ENCODE results near the gene RBM33. TPM values are rescaled to one million over a fixed set of nuclear protein-coding genes. Genes with fewer than 3 reads are reported as not detected.

Gene RBM33
- total and polyA plus RNA-seq, 9 of the 15 experiments (the other 6 are each of a cell fraction or from before 2014, with no cell fraction given): 4.4 to 80.7 (median 27.3) TPM

DNA sequence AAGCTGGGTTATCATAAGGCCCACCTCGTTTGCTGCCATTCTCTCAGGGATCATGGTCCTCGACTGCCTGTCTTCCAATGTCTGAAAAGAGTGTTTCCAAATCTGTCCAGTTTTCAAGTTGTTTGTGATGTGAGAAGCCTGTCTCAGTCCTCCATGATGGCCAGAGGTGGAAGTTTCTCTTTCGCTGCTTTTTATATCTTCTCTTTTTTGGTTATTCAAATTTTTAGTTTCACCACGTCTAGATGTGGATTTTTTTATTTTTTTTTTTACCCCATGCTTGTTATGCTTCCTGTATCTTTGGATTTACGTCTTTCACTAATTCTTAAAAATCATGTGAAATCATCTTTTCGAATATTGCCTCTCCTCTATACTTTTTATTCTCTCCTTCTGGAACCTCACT lies 6.1 kb upstream of the RBM33 start:
- intact Hi-C loops (cut with micrococcal nuclease): no loop called here
- Histone ChIP-seq H3K36me3 (ENCODE audit: control insufficient read depth, insufficient read depth, low read length) (peaks cover 21% of the 10 kb centered on the region), H3K27me3 (ENCODE audit: control insufficient read depth in 2 of 2, insufficient read depth in 2 of 2, low read length in 2 of 2) (no peaks in the 10 kb centered on the region), H3K27ac (ENCODE audit: extremely low read depth, low read depth, low read length) (no peak overlapping the region), H3K4me2 (ENCODE audit: insufficient read depth, low read length) (no peak overlapping the region), H3K4me1 (replicated peaks in 1 of 2; ENCODE audit: control insufficient read depth in 2 of 2, insufficient read depth in 2 of 2, low read length in 2 of 2) (0 out of 5 replicates have a peak, but pooled peaks cover 0 to 3% of the 10 kb centered on the region in 2 experiments), H3K9me1 (ENCODE audit: control insufficient read depth, insufficient read depth, low read length) (no peaks in the 10 kb centered on the region), H3K79me2 (ENCODE audit: control insufficient read depth, insufficient read depth, low read length) (peaks cover 7% of the 10 kb centered on the region), H2AFZ (ENCODE audit: low read depth, low read length) (no peak overlapping the region), H4K20me1 (replicated peaks; ENCODE audit: control insufficient read depth, insufficient read depth, low read length) (no peaks in the 10 kb centered on the region), H3K4me3 (no peak overlapping the region), H3K9ac (ENCODE audit: insufficient read depth in 1 of 2, low read depth in 2 of 2, low read length in 2 of 2) (no peak overlapping the region), H3K9me3 (replicated peaks; ENCODE audit: control insufficient read depth, insufficient read depth, low read depth, low read length) (peaks cover 29% of the 10 kb centered on the region)
- ChIA-PET POLR2A (interaction anchor here (0.9 kb wide), 1 partner anchor 17 kb away, joined by 3 read pairs; no protein-coding TSS in a partner anchor), CTCF (ENCODE audit: low intra/inter-chr PET ratio) (no interaction called here)
- ATAC-seq (no peak), FAIRE-seq (no peak), DNase-seq (ENCODE audit: extremely low read depth in 1 of 4, low spot score in 3 of 4) (no peak)
- TF ChIP-seq, protein P1, sequence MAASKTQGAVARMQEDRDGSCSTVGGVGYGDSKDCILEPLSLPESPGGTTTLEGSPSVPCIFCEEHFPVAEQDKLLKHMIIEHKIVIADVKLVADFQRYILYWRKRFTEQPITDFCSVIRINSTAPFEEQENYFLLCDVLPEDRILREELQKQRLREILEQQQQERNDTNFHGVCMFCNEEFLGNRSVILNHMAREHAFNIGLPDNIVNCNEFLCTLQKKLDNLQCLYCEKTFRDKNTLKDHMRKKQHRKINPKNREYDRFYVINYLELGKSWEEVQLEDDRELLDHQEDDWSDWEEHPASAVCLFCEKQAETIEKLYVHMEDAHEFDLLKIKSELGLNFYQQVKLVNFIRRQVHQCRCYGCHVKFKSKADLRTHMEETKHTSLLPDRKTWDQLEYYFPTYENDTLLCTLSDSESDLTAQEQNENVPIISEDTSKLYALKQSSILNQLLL (CRISPR knock-in tag; IDR thresholded peaks at IDR 0.05; ENCODE audit: borderline replicate concordance): peak; percentile 34; the same call in 1 of the 2 replicates
- TF ChIP-seq NCOA2 (IDR thresholded peaks at IDR 0.05; ENCODE audit: partially characterized antibody in 2 of 2) (no peak), ZNF75A (CRISPR knock-in tag; IDR thresholded peaks at IDR 0.05) (0 out of 2 replicates have a peak, but pooled peaks have one; percentile 72)
- in situ Hi-C loops (cut with MboI): no loop called here
- WGBS (ENCODE audit: insufficient coverage, low coverage, missing lambda C conversion rate): 69% methylated on average over 6 of the region's 6 CpGs
- BruUV-seq (replicated peaks): no TSS peak

DNA sequence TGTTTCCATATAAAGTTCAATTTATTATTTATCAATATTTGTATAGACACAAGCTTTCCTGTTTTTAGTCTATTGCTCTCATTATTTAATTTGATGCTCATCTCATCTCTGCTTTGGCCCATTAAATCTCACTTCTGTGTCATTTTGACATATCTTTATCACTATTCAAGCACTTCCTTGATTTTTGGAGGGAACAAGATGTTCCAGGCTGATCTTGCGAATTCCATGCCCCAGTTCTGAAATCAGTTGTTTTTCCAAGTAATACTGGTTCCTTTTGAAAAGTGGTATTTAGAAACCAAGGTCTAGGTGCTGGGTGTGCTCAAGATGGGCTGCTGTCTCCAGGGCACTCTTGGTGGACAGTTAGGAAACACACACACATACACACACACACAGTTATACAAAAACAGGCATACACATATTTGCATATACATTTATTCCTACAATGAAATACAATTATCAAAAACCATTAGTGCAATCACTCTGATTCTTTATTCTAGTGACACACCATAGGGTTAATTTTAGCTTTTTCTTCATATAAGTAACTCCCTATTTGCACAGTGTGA lies 4.4 kb upstream of the RBM33 start:
- FAIRE-seq (no peak), ATAC-seq (no peak), DNase-seq (ENCODE audit: extremely low read depth in 1 of 4, low spot score in 3 of 4) (no peak)
- H3K36me3 ChIP-seq (ENCODE audit: control insufficient read depth, insufficient read depth, low read length): peaks cover 21% of the 10 kb centered on the region
- peaks cover 0 to 15% of the 10 kb centered on the region in 2 experiments; a peak in 1 of 5 replicates for H3K4me1 ChIP-seq (replicated peaks in 1 of 2; ENCODE audit: control insufficient read depth in 2 of 2, insufficient read depth in 2 of 2, low read length in 2 of 2)
- no peaks in the 10 kb centered on the region for H4K20me1 ChIP-seq (replicated peaks; ENCODE audit: control insufficient read depth, insufficient read depth, low read length)
- no peaks in the 10 kb centered on the region for H3K9me1 ChIP-seq (ENCODE audit: control insufficient read depth, insufficient read depth, low read length)
- TF ChIP-seq ZNF324 (CRISPR knock-in tag; IDR thresholded peaks at IDR 0.05): no peak
- H3K27me3 ChIP-seq (ENCODE audit: control insufficient read depth in 2 of 2, insufficient read depth in 2 of 2, low read length in 2 of 2): no peaks in the 10 kb centered on the region
- no peak overlapping the region for H3K9ac ChIP-seq (ENCODE audit: insufficient read depth in 1 of 2, low read depth in 2 of 2, low read length in 2 of 2)
- no peak overlapping the region for H3K27ac ChIP-seq (ENCODE audit: extremely low read depth, low read depth, low read length)
- peaks cover 23% of the 10 kb centered on the region for H3K79me2 ChIP-seq (ENCODE audit: control insufficient read depth, insufficient read depth, low read length)
- peaks cover 29% of the 10 kb centered on the region for H3K9me3 ChIP-seq (replicated peaks; ENCODE audit: control insufficient read depth, insufficient read depth, low read depth, low read length)
- no peak overlapping the region for H2AFZ ChIP-seq (ENCODE audit: low read depth, low read length)
- no TSS peak for BruUV-seq (replicated peaks)
- H3K4me3 ChIP-seq: no peak overlapping the region
- ChIA-PET CTCF (ENCODE audit: low intra/inter-chr PET ratio) (no interaction called here), POLR2A (no interaction called here)
- intact Hi-C loops (cut with micrococcal nuclease) (no loop called here), in situ Hi-C loops (cut with MboI) (no loop called here)
- H3K4me2 ChIP-seq (ENCODE audit: insufficient read depth, low read length): no peak overlapping the region
- WGBS (ENCODE audit: insufficient coverage, low coverage, missing lambda C conversion rate): 86% methylated on average over 1 of the region's 1 CpG

Data from K562 (cell line).